ENCODE measurements around the gene FIGLA.
"Not testable (repeated sequence)": the region's sequence is repeated elsewhere in the genome, so short reads cannot be mapped to it uniquely, and the experiment has no call there.

- TF ChIP-seq POLR2AphosphoS5, EP300, POLR2A, CTCF (IDR thresholded peaks at IDR 0.05): not testable (repeated sequence)
These were observed 7.6 kb upstream of the FIGLA start for GRCh38 chr2:70797996-70798395.

Data from suprapubic skin (tissue), 4 donors.